Medulla oblongata (tissue), 1 donor: ENCODE measurements around the gene LSS.
"Not testable (repeated sequence)": the region's sequence is repeated elsewhere in the genome, so short reads cannot be mapped to it uniquely, and the experiment has no call there.

Source experiments
- DNase-seq: peaks from one replicate; pipeline ENCODE4 v3.0.0-alpha.2; 2015; ENCODE audit errors: extremely low spot score

The LSS gene

DNA sequence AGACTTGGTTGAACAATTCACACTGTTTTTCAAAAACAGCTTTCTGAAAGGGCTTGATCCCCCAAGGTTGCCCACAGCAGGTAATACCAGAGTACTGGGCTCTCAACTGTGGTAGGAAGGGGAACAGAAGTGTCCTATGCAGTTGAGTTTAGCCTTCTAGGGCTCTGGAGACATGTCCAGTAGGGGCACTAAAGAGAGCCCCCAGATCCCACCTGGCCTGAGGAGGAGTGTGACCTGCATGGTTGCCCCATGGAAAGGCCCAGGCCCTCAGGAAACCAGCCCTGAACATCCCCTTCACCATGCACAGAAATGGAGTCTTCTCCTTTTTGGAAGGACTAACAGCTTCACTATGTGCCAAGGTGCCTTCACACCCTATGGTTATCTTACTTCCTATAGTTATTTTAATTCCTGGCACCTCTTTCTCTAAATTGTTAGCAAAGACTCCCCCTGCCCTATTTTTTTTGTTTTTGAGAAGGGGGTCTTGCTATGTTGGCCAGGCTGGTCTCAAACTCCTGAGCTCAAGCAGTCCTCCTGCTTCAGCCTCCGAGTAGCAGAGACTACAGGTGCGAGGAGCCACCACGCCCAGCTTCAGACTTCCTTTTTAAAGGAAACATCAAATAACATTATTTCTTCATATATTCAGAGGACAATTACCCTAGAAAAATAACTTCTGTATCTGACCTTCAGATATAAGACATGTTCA, 16.8 kb upstream of the LSS start:
- DNase-seq, result no peak

DNA sequence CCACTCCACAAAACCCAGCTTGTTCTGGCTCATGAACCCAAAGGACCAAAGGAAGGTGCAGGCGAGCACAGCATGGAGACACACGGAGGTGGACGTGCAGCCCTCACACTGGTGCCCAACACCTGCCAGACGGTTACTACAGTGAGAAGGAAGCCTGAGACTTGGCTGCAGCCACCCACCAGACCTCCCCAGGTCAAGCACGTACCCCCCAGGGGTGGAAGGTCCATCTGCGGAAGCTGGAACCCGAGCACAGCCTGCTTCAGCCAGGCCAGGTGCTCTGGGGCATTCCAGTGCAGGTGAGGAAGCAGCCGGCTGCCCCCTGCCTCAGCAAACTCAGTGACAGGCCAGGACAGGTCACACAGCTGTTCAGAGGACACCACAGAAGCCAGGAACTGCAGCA, 16.0 kb upstream of the LSS start:
- no peak for DNase-seq

- no peak for DNase-seq
Observed at GRCh38 chr21:46243960-46244361, 15.4 kb upstream of the LSS start.

- no peak for DNase-seq
Observed at GRCh38 chr21:46243325-46243724, 14.8 kb upstream of the LSS start.

GRCh38 chr21:46241577-46241976, 13.0 kb upstream of the LSS start:
- DNase-seq, result not testable (repeated sequence)

GRCh38 chr21:46239817-46240325, 11.3 kb upstream of the LSS start:
- DNase-seq, result no peak

- no peak for DNase-seq
Observed at GRCh38 chr21:46237474-46237873, 8.9 kb upstream of the LSS start.

DNA sequence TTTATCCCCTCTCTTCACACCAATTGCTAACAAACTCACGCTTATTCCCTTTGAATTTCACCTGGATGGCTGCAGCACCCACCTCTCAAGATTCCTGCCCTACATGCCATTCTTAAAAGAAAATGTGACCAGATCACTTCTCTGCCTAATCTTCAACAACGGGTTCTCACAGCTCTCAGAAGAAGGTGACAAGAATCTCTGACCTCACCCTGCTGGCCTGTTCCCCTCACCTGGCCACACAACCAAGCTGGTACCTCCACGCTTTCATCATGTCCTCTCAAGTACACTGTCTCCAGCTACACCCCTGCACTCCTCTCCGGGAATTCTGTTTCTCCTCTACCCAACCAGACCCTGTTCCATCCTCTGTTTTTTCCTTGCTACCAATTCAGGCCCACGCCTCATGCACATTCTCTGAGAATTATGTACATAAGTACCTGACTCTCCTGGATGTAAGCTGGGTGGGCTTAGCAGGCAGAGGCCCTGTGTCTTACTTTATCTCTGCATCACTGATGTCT, 5.9 kb upstream of the LSS start:
- DNase-seq, result no peak

- DNase-seq, result no peak
Observed at GRCh38 chr21:46229923-46230260, 1.3 kb upstream of the LSS start.

DNA sequence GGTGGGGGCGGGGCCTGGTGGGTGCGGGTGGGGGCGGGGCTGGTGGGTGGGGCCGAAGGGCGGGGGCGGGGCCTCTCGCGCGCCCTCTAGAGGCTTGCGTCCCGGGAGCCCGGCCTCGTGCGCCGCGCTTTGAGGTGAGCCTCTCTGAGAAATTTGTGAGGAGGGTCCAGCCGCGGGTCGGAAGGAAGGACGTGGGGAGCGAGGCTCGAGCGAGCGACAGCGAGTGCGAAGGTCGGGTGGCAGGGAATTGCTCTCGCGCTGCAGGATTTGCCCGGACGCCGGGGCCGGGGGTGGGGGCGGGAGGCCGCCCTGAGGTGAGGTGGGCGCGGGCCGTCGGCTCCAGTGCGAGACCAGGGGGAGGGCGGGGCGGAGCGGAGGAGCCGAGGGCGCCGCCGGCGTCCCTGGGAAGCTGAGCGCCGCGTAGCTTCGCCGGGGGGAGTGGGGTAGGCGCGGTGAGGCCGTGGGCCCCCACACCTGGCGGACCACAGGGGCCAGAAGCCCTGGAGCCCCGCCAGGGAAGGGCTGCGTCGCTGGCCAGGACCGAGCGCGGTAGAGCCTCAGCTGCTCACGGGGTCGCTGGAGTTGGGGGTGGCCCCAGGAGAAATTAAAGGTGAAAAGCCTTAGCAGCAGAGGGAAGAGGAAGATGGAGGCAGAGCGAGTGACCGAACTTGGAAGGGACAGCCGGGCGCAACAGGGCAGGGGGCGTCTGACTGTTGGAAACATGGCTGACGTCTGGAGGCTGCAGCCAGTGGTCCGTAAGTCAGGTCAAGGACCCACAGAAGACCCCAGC, 754 bp upstream of the LSS start:
- DNase-seq, result no peak

GRCh38 chr21:46227811-46228344, 696 bp downstream of the LSS start:
- peak; percentile 35 for DNase-seq

- DNase-seq, result peak; percentile 30
Observed at GRCh38 chr21:46226920-46227599, 1.5 kb downstream of the LSS start.

GRCh38 chr21:46226146-46226545, 2.4 kb downstream of the LSS start:
- DNase-seq, result peak; percentile 68

GRCh38 chr21:46223661-46224060, 4.9 kb downstream of the LSS start:
- DNase-seq, result not testable (repeated sequence)

DNA sequence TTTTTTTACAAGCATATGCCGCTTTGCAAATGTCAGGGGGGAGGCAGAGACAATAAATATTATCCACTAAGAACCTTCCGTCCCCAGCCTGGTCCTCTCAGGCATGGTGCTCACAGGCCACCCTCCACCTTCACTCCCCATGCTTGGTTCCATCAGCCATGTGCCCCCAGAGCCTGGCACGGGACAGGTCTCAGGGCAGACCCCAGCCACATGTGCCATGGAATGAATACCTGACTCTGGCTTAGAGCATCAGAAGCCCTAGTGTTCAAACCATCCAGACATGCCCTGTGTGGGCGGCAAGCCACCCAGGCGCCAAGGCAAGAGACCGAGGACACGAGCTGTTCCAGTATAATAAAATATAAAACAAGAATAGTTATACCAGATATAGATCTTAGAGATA, 5.4 kb downstream of the LSS start:
- DNase-seq, result no peak

- no peak for DNase-seq
Observed at GRCh38 chr21:46222436-46223116, 6.0 kb downstream of the LSS start.

GRCh38 chr21:46221664-46222435, 6.7 kb downstream of the LSS start:
- no peak for DNase-seq

DNA sequence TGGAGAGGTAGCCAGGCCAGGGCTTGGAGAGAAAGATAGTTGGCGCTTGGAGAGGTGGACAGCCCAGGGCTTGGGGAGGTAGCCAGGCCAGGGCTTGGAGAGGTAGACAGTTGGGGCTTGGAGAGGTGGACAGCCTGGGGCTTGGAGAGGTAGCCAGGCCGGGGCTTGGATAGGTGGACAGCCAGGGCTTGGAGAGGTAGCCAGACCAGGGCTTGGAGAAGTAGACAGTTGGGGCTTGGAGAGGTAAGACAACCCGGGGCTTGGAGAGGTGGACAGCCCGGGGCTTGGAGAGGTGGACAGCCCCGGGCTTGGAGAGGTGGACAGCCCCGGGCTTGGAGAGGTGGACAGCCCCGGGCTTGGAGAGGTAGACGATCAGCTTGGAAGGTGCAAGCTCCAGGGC, 7.7 kb downstream of the LSS start:
- DNase-seq, result no peak

GRCh38 chr21:46220275-46220810, 8.2 kb downstream of the LSS start:
- no peak for DNase-seq

GRCh38 chr21:46219591-46220239, 8.9 kb downstream of the LSS start:
- DNase-seq, result peak; percentile 21
